Neural cell (in vitro differentiated cells): ENCODE measurements around the gene VPS33B.

Experiments
- CTCF ChIP-seq: fragments of 450-650 bp; IDR thresholded peaks from 2 replicates; pipeline ENCODE4 v1.5.1; 2014; ENCODE audit warnings: antibody characterized with exemption, mild to moderate bottlenecking, moderate library complexity; ENCODE audit not compliant: poor library complexity, severe bottlenecking
- EP300 ChIP-seq: fragments of 450-650 bp; conservative IDR thresholded peaks from 2 replicates; pipeline ENCODE4 v1.6.1; 2014; ENCODE audit warnings: antibody characterized with exemption, mild to moderate bottlenecking, moderate library complexity; ENCODE audit not compliant: poor library complexity, severe bottlenecking
- EZH2 ChIP-seq: fragments of 200-600, 300-800 bp; shearing (Covaris generic), sonication (generic); IDR thresholded peaks from 2 replicates; pipeline ENCODE4 v1.6.1; 2014; ENCODE audit warnings: antibody characterized with exemption, low read length, borderline replicate concordance, mild to moderate bottlenecking; ENCODE audit not compliant: insufficient read depth, poor library complexity, severe bottlenecking
- MXI1 ChIP-seq: fragments of 450-650 bp; conservative IDR thresholded peaks from 2 replicates; pipeline ENCODE4 v1.6.1; 2014; ENCODE audit warnings: antibody characterized with exemption, mild to moderate bottlenecking; ENCODE audit not compliant: poor library complexity, severe bottlenecking
- POLR2AphosphoS5 ChIP-seq: IDR thresholded peaks from 2 replicates; pipeline ENCODE4 v1.6.1; 2012
- RAD21 ChIP-seq: fragments of 450-650 bp; conservative IDR thresholded peaks from 2 replicates; pipeline ENCODE4 v1.6.1; 2014; ENCODE audit warnings: antibody characterized with exemption, mild to moderate bottlenecking, moderate library complexity
- REST ChIP-seq: IDR thresholded peaks from 2 replicates; pipeline ENCODE4 v1.6.1; 2012; ENCODE audit warnings: borderline replicate concordance
- SMC3 ChIP-seq: fragments of 450-650 bp; conservative IDR thresholded peaks from 2 replicates; pipeline ENCODE4 v1.6.1; 2014; ENCODE audit warnings: antibody characterized with exemption, mild to moderate bottlenecking, moderate library complexity; ENCODE audit not compliant: poor library complexity
- TAF1 ChIP-seq: IDR thresholded peaks from 2 replicates; pipeline ENCODE4 v1.6.1; 2012; ENCODE audit warnings: low read depth

- no peak for TF ChIP-seq CTCF
- TF ChIP-seq EZH2, result no peak
- TF ChIP-seq POLR2AphosphoS5, result no peak
- TF ChIP-seq MXI1, result no peak
- TF ChIP-seq EP300, result no peak
- TF ChIP-seq TAF1, result no peak
- TF ChIP-seq SMC3, result no peak
- TF ChIP-seq REST, result no peak
- TF ChIP-seq RAD21, result no peak
Observed at GRCh38 chr15:90959894-90960293, 62.5 kb downstream of the VPS33B start.
